Measurements from ENCODE around the gene MTARC2.

Gene MTARC2

DNA sequence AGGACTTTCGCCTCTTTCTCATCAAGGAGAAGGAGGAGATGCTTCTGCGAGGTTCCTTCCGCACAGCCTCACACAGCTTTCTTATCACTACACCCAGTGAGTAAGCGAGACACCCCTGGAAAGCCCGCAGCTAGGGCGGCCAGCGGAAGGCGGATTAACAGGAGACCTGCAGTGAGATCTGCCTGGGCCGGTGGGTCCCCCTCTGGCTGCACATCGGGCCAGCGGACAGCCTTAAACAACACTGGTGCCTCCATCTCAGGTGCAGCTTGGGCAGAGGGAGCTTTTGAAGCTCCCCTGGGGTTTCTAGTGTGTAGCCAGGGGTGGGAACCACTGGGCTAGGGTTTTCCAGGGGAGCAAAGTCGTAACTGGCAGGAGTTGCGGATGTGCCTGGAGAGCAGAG is 21.1 kb downstream of the MTARC2 start:
- Histone ChIP-seq H3K4me3 (ENCODE audit: low read depth in 1 of 2, low read length in 1 of 2) (no peak overlapping the region), H3K27me3 (no peaks in the 10 kb centered on the region), H3K4me1 (ENCODE audit: control insufficient read depth in 1 of 2, insufficient read depth in 1 of 2, low read depth in 1 of 2, low read length in 1 of 2) (peaks cover 26 to 27% of the 10 kb centered on the region in 2 experiments), H3K36me3 (no peaks in the 10 kb centered on the region), H3K9me3 (no peaks in the 10 kb centered on the region), H3K27ac (peak overlapping the region; percentile 69)
- TF ChIP-seq, protein P1, sequence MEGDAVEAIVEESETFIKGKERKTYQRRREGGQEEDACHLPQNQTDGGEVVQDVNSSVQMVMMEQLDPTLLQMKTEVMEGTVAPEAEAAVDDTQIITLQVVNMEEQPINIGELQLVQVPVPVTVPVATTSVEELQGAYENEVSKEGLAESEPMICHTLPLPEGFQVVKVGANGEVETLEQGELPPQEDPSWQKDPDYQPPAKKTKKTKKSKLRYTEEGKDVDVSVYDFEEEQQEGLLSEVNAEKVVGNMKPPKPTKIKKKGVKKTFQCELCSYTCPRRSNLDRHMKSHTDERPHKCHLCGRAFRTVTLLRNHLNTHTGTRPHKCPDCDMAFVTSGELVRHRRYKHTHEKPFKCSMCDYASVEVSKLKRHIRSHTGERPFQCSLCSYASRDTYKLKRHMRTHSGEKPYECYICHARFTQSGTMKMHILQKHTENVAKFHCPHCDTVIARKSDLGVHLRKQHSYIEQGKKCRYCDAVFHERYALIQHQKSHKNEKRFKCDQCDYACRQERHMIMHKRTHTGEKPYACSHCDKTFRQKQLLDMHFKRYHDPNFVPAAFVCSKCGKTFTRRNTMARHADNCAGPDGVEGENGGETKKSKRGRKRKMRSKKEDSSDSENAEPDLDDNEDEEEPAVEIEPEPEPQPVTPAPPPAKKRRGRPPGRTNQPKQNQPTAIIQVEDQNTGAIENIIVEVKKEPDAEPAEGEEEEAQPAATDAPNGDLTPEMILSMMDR (IDR thresholded peaks at IDR 0.05) = no peak

DNA sequence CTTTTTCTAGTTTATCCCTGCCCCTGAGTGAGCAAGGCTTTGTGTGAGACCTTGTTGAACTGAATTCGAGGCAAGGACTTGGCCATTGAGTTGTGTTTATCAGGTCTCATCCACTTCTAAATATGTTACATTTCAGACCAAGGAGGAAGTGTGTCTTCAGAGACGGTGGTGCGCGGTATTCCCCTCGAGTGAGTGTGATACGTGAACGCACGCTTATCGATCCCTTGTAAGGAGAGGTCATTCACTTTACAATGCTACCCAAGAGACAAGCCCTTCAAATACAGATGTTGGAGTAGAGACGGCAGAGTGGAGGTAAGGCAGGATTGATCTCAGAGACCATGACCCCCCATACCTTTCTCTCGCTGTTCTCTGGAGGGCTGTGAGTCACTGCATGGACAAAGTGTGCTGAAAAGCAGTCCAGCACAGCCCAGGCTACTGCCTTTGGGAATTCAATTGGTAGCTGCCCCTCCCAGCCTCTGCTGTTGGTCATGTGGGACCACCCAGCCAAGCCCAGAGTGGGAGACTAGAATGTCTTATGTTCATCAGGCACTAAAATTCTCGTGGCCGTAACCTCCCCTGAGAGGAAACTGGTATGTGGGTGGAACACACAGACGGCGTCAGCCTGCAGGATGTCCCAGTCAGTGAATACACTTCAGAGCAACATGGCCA is 22.3 kb downstream of the MTARC2 start:
- peaks cover 26 to 27% of the 10 kb centered on the region in 2 experiments for H3K4me1 ChIP-seq (ENCODE audit: control insufficient read depth in 1 of 2, insufficient read depth in 1 of 2, low read depth in 1 of 2, low read length in 1 of 2)
- no peak overlapping the region for H3K27ac ChIP-seq
- H3K27me3 ChIP-seq = no peaks in the 10 kb centered on the region
- no peaks in the 10 kb centered on the region for H3K9me3 ChIP-seq
- H3K4me3 ChIP-seq (ENCODE audit: low read depth in 1 of 2, low read length in 1 of 2) = no peak overlapping the region
- no peaks in the 10 kb centered on the region for H3K36me3 ChIP-seq
- TF ChIP-seq, protein P1 (IDR thresholded peaks at IDR 0.05) = no peak

GRCh38 chr1:220772846-220773245 is 24.7 kb downstream of the MTARC2 start:
- H3K4me1 ChIP-seq (ENCODE audit: control insufficient read depth in 1 of 2, insufficient read depth in 1 of 2, low read depth in 1 of 2, low read length in 1 of 2) = peaks cover 29 to 30% of the 10 kb centered on the region in 2 experiments
- no peaks in the 10 kb centered on the region for H3K9me3 ChIP-seq
- no peak overlapping the region for H3K4me3 ChIP-seq (ENCODE audit: low read depth in 1 of 2, low read length in 1 of 2)
- TF ChIP-seq, protein P1 (IDR thresholded peaks at IDR 0.05) = no peak
- H3K36me3 ChIP-seq = no peaks in the 10 kb centered on the region
- no peaks in the 10 kb centered on the region for H3K27me3 ChIP-seq
- H3K27ac ChIP-seq = no peak overlapping the region

DNA sequence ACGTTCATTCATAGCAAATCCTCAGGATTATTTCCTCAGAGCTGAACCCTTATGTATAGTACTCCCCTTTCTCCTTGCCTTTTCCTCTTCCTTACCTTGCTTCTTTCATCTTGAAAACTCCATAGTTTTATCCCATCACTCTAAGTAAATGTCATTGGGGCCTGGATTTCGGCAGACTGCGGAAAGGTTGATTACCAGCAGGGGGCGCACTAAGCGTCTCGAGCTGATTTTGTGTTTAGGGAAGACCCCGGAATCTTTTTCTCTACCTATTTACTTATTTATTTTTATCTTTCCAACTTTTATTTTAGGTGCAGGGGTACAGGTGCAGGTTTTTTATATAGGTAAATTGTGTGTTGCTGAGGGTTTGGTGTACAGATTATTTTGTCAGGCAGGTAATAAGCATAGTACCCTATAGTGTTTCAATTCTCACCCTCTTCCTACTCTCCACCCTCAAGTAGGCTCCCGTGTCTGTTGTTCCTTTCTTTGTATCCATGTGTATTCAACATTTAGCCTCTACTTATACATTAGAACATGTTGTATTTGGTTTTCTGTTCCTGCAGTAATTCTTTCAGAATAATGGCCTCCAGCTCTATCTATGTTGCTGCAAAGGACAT is 27.2 kb downstream of the MTARC2 start:
- Histone ChIP-seq H3K4me3 (ENCODE audit: low read depth in 1 of 2, low read length in 1 of 2) (no peak overlapping the region), H3K4me1 (ENCODE audit: control insufficient read depth in 1 of 2, insufficient read depth in 1 of 2, low read depth in 1 of 2, low read length in 1 of 2) (peaks cover 40% of the 10 kb centered on the region in 2 experiments), H3K36me3 (no peaks in the 10 kb centered on the region), H3K27me3 (no peaks in the 10 kb centered on the region), H3K27ac (no peak overlapping the region), H3K9me3 (no peaks in the 10 kb centered on the region)
- TF ChIP-seq, protein P1 (IDR thresholded peaks at IDR 0.05) = peak; percentile 79

DNA sequence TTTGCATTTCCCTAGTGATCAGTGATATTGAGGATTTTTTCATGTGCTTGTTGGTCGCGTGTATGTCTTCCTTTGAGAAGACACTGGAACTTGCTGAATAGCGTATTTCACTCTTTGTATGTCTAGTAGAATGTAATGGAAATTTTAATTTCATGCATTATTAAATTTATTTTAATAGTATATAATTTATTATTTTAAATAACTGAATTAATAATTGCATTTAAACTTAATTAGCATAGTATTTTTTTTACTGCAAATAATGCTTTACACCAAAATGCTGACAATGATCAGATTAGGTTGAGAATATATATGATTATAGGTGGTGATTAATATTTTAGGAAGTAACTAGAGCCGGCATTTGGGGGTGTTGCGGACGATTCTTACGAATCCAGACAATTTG is 28.1 kb downstream of the MTARC2 start:
- Histone ChIP-seq H3K36me3 (no peaks in the 10 kb centered on the region), H3K4me3 (ENCODE audit: low read depth in 1 of 2, low read length in 1 of 2) (no peak overlapping the region), H3K27me3 (no peaks in the 10 kb centered on the region), H3K27ac (no peak overlapping the region), H3K9me3 (no peaks in the 10 kb centered on the region), H3K4me1 (ENCODE audit: control insufficient read depth in 1 of 2, insufficient read depth in 1 of 2, low read depth in 1 of 2, low read length in 1 of 2) (peaks cover 41 to 42% of the 10 kb centered on the region in 2 experiments)
- TF ChIP-seq, protein P1 (IDR thresholded peaks at IDR 0.05) = no peak

Data from neutrophil (primary cell).